Measurements from ENCODE around the gene USP47.

DNA sequence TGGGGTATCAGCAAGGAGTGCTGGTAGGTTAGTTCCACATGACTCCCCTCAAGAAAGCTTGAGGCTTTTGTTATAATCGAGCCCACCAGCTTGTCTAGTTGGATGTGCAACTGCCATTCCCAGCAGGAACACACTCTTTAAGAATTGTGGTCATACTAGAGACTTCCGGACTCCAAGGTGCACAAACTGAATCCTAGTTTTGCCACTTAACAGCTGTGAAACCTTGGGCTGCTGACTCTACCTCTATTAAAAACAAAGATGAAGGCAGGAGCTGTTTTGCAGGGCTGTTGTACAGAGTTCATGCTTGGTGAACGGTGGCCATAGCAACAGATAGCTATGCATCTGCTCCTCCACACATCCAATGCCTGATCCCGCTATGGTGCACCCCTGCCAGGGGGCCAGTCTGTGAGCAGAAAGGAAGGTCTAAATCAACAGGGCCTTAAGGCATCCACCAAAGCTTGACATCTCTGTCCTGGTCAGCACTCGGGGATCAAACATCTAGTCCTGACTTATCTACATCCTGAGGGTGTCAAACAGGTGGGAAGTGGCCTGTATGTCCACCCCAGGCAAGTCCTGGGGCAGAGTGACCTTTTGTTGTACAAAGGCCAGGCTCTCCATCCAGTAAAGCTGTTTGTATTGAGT, 130.3 kb downstream of the USP47 start:
- TF ChIP-seq, protein P1, sequence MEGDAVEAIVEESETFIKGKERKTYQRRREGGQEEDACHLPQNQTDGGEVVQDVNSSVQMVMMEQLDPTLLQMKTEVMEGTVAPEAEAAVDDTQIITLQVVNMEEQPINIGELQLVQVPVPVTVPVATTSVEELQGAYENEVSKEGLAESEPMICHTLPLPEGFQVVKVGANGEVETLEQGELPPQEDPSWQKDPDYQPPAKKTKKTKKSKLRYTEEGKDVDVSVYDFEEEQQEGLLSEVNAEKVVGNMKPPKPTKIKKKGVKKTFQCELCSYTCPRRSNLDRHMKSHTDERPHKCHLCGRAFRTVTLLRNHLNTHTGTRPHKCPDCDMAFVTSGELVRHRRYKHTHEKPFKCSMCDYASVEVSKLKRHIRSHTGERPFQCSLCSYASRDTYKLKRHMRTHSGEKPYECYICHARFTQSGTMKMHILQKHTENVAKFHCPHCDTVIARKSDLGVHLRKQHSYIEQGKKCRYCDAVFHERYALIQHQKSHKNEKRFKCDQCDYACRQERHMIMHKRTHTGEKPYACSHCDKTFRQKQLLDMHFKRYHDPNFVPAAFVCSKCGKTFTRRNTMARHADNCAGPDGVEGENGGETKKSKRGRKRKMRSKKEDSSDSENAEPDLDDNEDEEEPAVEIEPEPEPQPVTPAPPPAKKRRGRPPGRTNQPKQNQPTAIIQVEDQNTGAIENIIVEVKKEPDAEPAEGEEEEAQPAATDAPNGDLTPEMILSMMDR (IDR thresholded peaks at IDR 0.05), result no peak
- TF ChIP-seq POLR2A (IDR thresholded peaks at IDR 0.05), result no peak
